ENCODE data around the gene ZDHHC14. TPM values are rescaled to one million over a fixed set of nuclear protein-coding genes. Genes with fewer than 3 reads are reported as not detected.

The ZDHHC14 gene
- total RNA-seq, 2 experiments from 2014 or later: 1.1 to 1.2 TPM

DNA sequence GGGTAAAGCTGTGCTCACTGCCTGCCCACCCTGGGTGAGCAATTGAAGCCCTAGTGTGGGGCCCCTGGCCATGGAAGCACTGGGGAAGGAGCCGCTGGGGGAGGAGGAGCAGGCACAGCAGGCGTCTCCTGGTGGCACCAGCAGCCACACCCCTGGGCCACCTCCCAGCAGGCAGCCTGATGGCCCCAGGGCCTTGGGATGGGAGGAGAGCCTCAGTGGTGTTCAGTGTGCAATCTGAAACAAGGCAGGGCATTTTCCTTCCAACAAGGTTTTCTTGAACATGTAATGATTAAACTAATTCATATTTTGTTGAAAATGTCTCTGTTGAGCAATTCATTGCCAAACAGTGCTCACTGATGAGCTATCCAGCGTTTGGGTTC is 151.0 kb downstream of the ZDHHC14 start:
- Mint-ChIP-seq H3K27ac (no peak overlapping the region), H3K4me3 (no peak overlapping the region), H3K9me3 (no peaks in the 10 kb centered on the region), H3K36me3 (ENCODE audit: low read depth) (no peaks in the 10 kb centered on the region), H3K27me3 (ENCODE audit: low read depth) (peaks cover 3% of the 10 kb centered on the region), H3K4me1 (ENCODE audit: low read depth) (peaks cover 30% of the 10 kb centered on the region)
- CTCF ChIA-PET: no interaction called here
- no peak for DNase-seq
- intact Hi-C loops (cut with micrococcal nuclease): loop anchor here (10.0 kb wide), 1 partner anchor 477 kb away; no protein-coding TSS in a partner anchor

DNA sequence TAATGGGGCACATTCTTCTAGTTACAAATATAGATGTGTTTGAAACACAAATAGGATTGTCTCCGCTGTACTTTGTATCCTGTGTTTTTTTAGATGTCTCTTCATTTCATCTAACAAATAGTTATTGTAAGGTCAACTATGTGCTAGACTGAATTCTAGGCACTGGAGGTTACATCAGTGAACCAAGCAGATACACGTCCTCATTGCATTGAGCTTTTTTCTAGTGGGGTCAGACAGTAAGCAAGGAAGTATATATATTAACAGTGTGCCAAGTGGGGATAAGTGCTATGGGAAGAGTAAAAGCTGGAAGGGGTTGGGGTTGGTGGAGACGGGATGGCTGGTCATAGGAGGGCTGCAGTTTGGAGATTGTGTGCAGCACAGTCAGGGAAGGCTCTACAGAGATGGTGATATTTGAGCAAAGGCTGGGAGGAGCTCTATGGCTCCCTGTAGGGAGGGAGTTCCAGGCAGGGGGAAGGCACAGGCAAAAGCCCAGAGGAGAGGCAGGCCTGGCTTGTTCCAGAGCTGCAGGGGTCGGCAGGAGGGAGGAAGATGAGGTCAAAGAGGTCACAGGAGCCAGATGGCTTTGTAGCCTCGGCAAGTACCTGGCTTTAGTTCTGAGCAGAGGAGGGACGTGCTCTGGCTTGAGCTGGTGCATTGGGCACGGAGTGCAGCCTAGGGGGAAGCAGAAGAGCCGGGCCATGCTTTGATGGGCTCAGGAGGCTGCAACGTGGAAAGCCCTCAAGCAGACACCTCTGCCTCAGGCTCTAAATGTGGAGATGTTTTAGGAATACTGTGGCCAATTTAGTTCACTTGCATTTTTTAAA is 152.3 kb downstream of the ZDHHC14 start:
- intact Hi-C loops (cut with micrococcal nuclease): loop anchor here (10.0 kb wide), 1 partner anchor 478 kb away; no protein-coding TSS in a partner anchor
- no peak for DNase-seq
- H3K27me3 Mint-ChIP-seq (ENCODE audit: low read depth): peaks cover 3% of the 10 kb centered on the region
- H3K4me3 Mint-ChIP-seq: no peak overlapping the region
- peaks cover 22% of the 10 kb centered on the region for H3K4me1 Mint-ChIP-seq (ENCODE audit: low read depth)
- CTCF ChIA-PET: no interaction called here
- H3K9me3 Mint-ChIP-seq: no peaks in the 10 kb centered on the region
- no peaks in the 10 kb centered on the region for H3K36me3 Mint-ChIP-seq (ENCODE audit: low read depth)
- H3K27ac Mint-ChIP-seq: no peak overlapping the region

DNA sequence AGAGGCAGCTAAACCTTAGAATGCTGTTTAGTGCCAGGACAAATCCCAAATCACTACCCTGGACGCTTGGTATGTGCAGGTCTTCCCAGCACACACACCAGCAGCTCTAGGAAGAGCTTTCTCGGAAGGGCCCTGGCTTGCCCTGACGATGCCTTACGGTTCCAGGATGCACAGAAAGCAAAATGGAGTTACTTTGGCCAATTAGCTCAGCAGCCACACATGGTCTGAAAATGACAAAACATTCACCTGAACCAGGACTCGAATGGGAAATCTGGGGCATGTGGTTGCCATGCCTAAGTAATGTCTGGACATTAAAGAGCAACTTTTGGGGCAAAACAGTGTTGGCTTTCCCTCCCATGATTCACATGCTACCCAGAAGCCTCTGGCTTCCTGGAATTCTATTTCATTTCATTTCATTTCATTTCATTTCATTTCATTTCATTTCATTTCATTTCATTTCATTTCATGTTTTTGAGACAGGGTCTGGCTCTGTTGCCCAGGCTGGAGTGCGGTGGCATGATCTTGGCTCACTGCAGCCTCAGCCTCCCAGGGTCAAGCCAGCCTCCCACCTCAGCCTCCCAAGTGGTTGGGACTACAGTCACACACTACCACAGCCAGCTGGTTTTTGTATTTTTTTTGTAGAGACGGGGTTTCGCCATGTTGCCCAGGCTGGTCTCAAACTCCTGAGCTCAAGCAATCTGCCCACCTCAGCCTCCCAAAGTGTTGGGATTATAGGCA is 153.3 kb downstream of the ZDHHC14 start:
- no peaks in the 10 kb centered on the region for H3K9me3 Mint-ChIP-seq
- H3K27me3 Mint-ChIP-seq (ENCODE audit: low read depth): peaks cover 7% of the 10 kb centered on the region
- CTCF ChIA-PET: no interaction called here
- no peaks in the 10 kb centered on the region for H3K36me3 Mint-ChIP-seq (ENCODE audit: low read depth)
- DNase-seq: no peak
- H3K4me1 Mint-ChIP-seq (ENCODE audit: low read depth): peaks cover 24% of the 10 kb centered on the region
- intact Hi-C loops (cut with micrococcal nuclease): loop anchor here (10.0 kb wide), 1 partner anchor 480 kb away; no protein-coding TSS in a partner anchor
- H3K4me3 Mint-ChIP-seq: no peak overlapping the region
- H3K27ac Mint-ChIP-seq: no peak overlapping the region

DNA sequence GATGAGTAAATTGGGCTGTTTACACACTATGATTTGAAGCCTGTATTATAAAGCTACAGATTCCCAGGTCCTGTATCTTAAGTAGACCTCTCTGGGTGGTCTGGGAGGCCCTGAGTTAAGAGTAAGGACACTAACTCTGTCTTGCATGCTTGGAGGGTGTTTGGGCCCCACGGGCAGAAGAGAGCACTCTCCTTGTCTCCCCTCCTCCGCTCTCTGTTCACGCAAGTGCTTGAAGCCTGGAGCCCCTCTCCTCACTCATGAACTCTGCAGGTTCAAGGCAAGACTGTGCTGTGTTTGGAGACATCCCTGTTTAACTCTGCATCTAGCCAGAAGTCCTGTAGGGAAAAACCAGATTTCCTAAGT is 154.0 kb downstream of the ZDHHC14 start:
- H3K27ac Mint-ChIP-seq: no peak overlapping the region
- no peak overlapping the region for H3K4me3 Mint-ChIP-seq
- peaks cover 24% of the 10 kb centered on the region for H3K4me1 Mint-ChIP-seq (ENCODE audit: low read depth)
- no peaks in the 10 kb centered on the region for H3K9me3 Mint-ChIP-seq
- peaks cover 7% of the 10 kb centered on the region for H3K27me3 Mint-ChIP-seq (ENCODE audit: low read depth)
- intact Hi-C loops (cut with micrococcal nuclease): loop anchor here (1.0 to 10.0 kb wide), 6 partner anchors 34 to 558 kb away; partner anchors contain the start of gene TMEM242
- H3K36me3 Mint-ChIP-seq (ENCODE audit: low read depth): no peaks in the 10 kb centered on the region
- CTCF ChIA-PET: interaction anchor here (0.6 to 0.9 kb wide), 2 partner anchors 132 to 404 kb away, joined by 4 read pairs; no protein-coding TSS in a partner anchor
- no peak for DNase-seq

DNA sequence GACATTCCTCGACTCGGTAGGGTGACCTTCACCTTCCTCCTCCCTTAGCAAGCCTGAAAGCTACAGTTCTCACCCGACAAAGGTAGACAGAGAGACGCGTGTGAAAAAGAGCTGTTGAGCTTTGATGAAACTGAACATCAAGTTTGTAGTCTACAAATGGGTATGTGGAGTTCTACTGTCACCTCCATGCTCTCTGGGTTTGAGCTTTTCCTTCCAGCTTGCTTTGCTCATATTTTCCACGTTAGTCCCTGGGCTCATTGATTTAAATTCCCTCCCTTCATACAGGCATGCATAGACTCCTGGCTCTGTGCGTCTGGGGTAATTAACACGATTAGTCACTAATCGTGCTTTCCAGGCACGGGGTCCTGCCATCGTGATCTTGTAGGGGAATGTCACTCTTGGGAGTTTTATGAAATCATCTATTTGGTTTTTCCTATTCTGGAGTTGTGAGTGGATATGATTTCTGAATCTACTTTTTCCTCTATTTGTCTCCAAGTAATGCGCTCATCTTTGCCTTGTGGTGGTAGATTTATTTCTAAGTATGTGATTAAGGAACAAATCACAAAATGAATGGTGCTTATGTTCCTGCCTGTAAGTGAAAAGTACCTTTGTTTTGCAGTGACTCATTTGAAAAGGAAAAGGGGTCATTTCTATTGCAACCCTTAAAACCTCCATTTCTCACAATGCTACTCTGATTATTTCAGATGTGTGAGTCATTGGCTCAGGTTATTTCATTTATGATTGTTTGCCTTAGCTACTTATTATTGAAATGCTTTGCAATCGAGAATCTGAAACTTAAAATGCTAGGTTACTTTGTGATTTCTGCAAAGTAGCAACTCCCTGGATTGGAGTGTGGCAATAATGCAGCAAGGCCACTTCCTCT is 154.6 kb downstream of the ZDHHC14 start:
- peaks cover 7% of the 10 kb centered on the region for H3K27me3 Mint-ChIP-seq (ENCODE audit: low read depth)
- H3K4me1 Mint-ChIP-seq (ENCODE audit: low read depth): peaks cover 24% of the 10 kb centered on the region
- CTCF ChIA-PET: interaction anchor here (0.6 to 0.9 kb wide), 2 partner anchors 131 to 404 kb away, joined by 4 read pairs; no protein-coding TSS in a partner anchor
- peak; percentile 59 for DNase-seq
- no peaks in the 10 kb centered on the region for H3K36me3 Mint-ChIP-seq (ENCODE audit: low read depth)
- H3K4me3 Mint-ChIP-seq: no peak overlapping the region
- H3K9me3 Mint-ChIP-seq: no peaks in the 10 kb centered on the region
- intact Hi-C loops (cut with micrococcal nuclease): loop anchor here (1.0 to 10.0 kb wide), 10 partner anchors 15 to 558 kb away; partner anchors contain the start of gene TMEM242
- peak overlapping the region; percentile 56 for H3K27ac Mint-ChIP-seq

DNA sequence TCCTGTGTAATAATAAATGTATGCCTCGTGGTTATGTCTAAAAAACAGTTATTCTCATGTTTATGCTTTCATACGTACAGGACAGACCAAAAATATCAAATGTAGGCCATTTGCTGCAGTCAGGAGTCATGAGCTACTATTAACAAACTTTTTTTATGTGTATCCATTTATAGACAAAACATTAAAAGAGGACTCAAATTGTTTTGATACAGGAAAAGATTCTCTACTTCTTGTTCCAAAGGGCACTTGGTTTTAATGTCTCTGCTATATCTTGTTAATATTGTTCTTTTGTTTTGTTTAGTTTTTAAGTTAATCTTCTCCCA is 155.2 kb downstream of the ZDHHC14 start:
- H3K4me1 Mint-ChIP-seq (ENCODE audit: low read depth): peaks cover 24% of the 10 kb centered on the region
- peak overlapping the region; percentile 33 for H3K27ac Mint-ChIP-seq
- H3K36me3 Mint-ChIP-seq (ENCODE audit: low read depth): no peaks in the 10 kb centered on the region
- no peaks in the 10 kb centered on the region for H3K9me3 Mint-ChIP-seq
- no peak for DNase-seq
- intact Hi-C loops (cut with micrococcal nuclease): loop anchor here (1.0 to 10.0 kb wide), 7 partner anchors 14 to 559 kb away; partner anchors contain the start of gene TMEM242
- peaks cover 7% of the 10 kb centered on the region for H3K27me3 Mint-ChIP-seq (ENCODE audit: low read depth)
- H3K4me3 Mint-ChIP-seq: no peak overlapping the region
- CTCF ChIA-PET: no interaction called here

DNA sequence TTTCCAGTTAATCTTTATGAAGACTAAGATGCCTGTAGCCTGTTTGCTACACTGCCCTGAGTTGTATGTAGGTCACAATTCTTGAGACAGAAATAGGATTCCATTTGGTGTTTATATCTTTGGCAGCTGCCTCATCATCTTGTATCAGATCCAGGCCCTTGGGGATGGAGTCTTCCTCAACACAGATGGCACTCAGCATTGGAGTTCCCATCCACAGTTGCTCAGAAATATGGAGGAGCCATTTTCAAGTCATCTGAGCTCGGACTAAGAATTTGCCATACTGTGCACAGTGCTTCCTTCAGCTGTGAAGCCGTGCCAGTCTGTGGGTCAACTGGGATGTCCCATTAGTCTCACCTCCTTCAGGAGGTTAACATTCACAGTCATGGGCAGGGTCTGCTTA is 156.6 kb downstream of the ZDHHC14 start:
- H3K27me3 Mint-ChIP-seq (ENCODE audit: low read depth): peaks cover 7% of the 10 kb centered on the region
- no peaks in the 10 kb centered on the region for H3K36me3 Mint-ChIP-seq (ENCODE audit: low read depth)
- H3K4me3 Mint-ChIP-seq: no peak overlapping the region
- CTCF ChIA-PET: no interaction called here
- no peak overlapping the region for H3K27ac Mint-ChIP-seq
- intact Hi-C loops (cut with micrococcal nuclease): loop anchor here (5.0 to 10.0 kb wide), 3 partner anchors 215 to 560 kb away; partner anchors contain the start of gene TMEM242
- DNase-seq: no peak
- H3K4me1 Mint-ChIP-seq (ENCODE audit: low read depth): peaks cover 24% of the 10 kb centered on the region
- H3K9me3 Mint-ChIP-seq: no peaks in the 10 kb centered on the region

DNA sequence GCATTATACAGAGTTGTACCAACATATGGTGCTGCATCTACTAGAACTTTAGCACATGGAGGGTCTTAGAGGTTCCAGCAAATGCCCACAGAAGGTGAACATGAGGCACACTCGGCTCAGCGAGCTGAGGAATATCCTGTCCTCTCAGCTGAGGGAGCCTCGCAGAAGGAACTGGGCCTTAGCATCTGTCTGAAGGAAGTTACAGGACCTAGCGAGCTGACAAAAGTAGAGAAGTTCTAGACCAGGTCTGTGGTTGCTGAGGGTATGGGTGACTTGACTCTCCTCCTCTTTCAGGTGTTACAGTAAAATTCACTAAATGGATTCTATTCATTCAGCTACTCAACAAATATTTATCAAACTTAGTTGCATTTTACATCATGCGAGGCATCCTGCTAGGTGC is 157.2 kb downstream of the ZDHHC14 start:
- intact Hi-C loops (cut with micrococcal nuclease): loop anchor here (5.0 to 10.0 kb wide), 3 partner anchors 216 to 561 kb away; partner anchors contain the start of gene TMEM242
- Mint-ChIP-seq H3K27me3 (ENCODE audit: low read depth) (peaks cover 7% of the 10 kb centered on the region), H3K9me3 (no peaks in the 10 kb centered on the region), H3K27ac (no peak overlapping the region), H3K4me3 (no peak overlapping the region), H3K36me3 (ENCODE audit: low read depth) (no peaks in the 10 kb centered on the region), H3K4me1 (ENCODE audit: low read depth) (peaks cover 24% of the 10 kb centered on the region)
- CTCF ChIA-PET: no interaction called here
- DNase-seq: no peak

DNA sequence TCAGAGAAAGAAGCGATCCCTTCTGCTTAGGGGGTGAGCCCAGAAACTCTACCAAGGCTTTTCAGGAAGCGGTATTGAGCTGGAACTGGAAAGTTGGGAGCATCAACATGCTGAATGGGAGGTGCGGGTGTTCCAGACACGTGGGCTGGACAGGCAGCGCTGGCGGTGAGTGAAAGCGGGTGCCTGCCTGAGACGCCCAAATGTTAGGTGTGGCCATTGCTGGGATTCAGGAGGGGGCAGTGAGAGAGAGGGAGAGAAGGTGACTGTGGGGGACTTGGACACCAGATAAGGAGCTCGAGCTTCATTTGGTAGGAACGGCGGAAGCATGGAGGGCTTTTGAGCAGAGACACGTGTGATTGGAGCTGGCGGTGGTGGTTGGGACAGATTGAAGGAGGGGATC is 157.7 kb downstream of the ZDHHC14 start:
- Mint-ChIP-seq H3K27me3 (ENCODE audit: low read depth) (peaks cover 4% of the 10 kb centered on the region), H3K9me3 (no peaks in the 10 kb centered on the region), H3K27ac (no peak overlapping the region), H3K4me1 (ENCODE audit: low read depth) (peaks cover 24% of the 10 kb centered on the region), H3K4me3 (no peak overlapping the region), H3K36me3 (ENCODE audit: low read depth) (peaks cover 1% of the 10 kb centered on the region)
- intact Hi-C loops (cut with micrococcal nuclease): loop anchor here (5.0 to 10.0 kb wide), 3 partner anchors 216 to 561 kb away; partner anchors contain the start of gene TMEM242
- DNase-seq: no peak
- CTCF ChIA-PET: no interaction called here

DNA sequence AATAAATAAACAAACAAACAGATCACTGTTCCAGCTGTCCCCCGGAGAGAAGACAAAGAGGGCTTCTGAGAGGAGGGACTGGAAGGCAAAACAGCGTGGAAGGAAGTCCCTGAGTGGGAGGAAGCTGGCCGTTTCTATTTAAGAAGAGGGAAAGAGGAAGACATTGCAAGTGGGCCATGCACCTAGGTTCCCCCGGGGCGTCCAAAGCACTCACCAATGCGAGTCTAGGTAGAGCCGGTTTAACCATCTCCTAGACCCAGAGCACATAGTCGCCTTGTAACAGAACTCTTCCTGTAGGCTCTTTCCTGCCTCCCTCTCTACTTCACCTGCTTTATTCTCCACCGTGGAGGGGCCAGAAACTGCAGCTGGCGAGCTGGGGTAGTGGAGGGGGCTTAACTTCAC is 158.4 kb downstream of the ZDHHC14 start:
- H3K27me3 Mint-ChIP-seq (ENCODE audit: low read depth): peaks cover 4% of the 10 kb centered on the region
- intact Hi-C loops (cut with micrococcal nuclease): loop anchor here (5.0 to 10.0 kb wide), 3 partner anchors 217 to 562 kb away; partner anchors contain the start of gene TMEM242
- H3K27ac Mint-ChIP-seq: no peak overlapping the region
- CTCF ChIA-PET: interaction anchor here (0.6 kb wide), 1 partner anchor 128 kb away, joined by 5 read pairs; no protein-coding TSS in a partner anchor
- peaks cover 1% of the 10 kb centered on the region for H3K36me3 Mint-ChIP-seq (ENCODE audit: low read depth)
- H3K4me3 Mint-ChIP-seq: no peak overlapping the region
- H3K9me3 Mint-ChIP-seq: no peaks in the 10 kb centered on the region
- no peak for DNase-seq
- peaks cover 24% of the 10 kb centered on the region for H3K4me1 Mint-ChIP-seq (ENCODE audit: low read depth)

DNA sequence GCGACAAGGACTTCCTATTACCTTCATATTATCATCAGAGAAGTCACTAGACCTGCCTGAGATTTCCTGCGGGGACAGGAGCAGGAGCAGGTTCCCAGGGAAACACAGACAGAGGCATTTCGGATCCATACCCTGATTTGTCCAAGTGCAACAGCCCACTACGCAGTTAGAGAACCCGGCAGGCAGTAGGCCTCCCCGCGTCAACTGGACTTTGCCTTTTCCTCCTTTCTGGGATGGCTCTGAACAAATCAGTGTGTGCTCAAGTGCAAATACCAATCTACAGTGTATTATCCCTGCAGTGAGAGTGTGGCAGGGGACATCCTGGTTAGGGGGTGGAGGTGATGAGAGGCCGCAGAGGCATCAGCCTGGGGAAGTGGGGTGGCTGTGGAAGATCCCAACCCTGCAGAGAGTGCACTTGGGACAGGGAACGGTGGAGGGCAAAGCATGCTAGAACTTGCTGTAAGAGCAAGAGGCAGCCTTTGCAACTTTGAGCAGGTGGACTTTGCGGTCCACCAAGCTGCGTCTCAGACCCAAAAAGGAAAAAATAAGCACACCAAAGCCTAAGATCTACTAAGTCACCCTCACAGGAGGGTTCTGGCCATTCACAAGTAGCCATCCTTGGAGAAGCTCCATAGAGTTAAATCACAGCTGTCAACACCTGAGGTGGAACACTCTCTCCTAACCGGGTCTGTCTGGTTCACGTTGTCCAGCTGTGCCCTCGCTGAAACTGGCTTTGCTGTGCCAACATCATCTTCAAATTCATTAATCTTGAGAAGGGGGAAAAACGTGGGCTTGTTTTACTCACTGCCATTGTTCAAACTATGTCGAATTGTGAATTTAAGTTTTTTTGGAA is 159.1 kb downstream of the ZDHHC14 start:
- peaks cover 4% of the 10 kb centered on the region for H3K27me3 Mint-ChIP-seq (ENCODE audit: low read depth)
- H3K27ac Mint-ChIP-seq: no peak overlapping the region
- no peak for DNase-seq
- H3K36me3 Mint-ChIP-seq (ENCODE audit: low read depth): peaks cover 1% of the 10 kb centered on the region
- no peaks in the 10 kb centered on the region for H3K9me3 Mint-ChIP-seq
- no peak overlapping the region for H3K4me3 Mint-ChIP-seq
- peaks cover 20% of the 10 kb centered on the region for H3K4me1 Mint-ChIP-seq (ENCODE audit: low read depth)
- intact Hi-C loops (cut with micrococcal nuclease): loop anchor here (5.0 to 10.0 kb wide), 3 partner anchors 218 to 563 kb away; partner anchors contain the start of gene TMEM242
- CTCF ChIA-PET: no interaction called here
